CD14-positive monocyte (primary cell): ENCODE data around the gene DYSF. TPM values are rescaled to one million over a fixed set of nuclear protein-coding genes. Genes with fewer than 3 reads are reported as not detected.
A peak's percentile ranks its signal among the peaks of the same experiment; 100 is the strongest.

Source experiments
- DNase-seq, 3 donors: peaks; one replicate each; pipeline ENCODE4 v3.0.0-alpha.2; 2011 to 2022
- H2AFZ ChIP-seq: 2 replicates; pipeline ENCODE4 v1.6.0; 2012; ENCODE audit warnings: mild to moderate bottlenecking, low read depth, low read length, inconsistent platforms; ENCODE audit not compliant: insufficient read depth, poor library complexity, severe bottlenecking
- H3K27ac ChIP-seq, 2 donors: 1 replicate in 1 of 2; 2 replicates in 1 of 2; pipeline ENCODE4 v1.5.1; 2012 to 2013; ENCODE audit warnings: low read length in 2 of 2, control low read depth in 1 of 2, inconsistent platforms in 1 of 2, low read depth in 1 of 2, mild to moderate bottlenecking in 1 of 2
- H3K27me3 ChIP-seq, 2 donors: one replicate each; pipeline versions ENCODE4 v1.6.0 to v1.6.1; 2011 to 2013; ENCODE audit warnings: low read length in 2 of 2; ENCODE audit not compliant: control insufficient read depth in 2 of 2, insufficient read depth in 2 of 2
- H3K36me3 ChIP-seq, 2 donors: replicated peaks in 1 of 2; 1 replicate in 1 of 2; 2 replicates in 1 of 2; pipeline versions ENCODE4 v1.5.1 to v1.6.1; 2012 to 2013; ENCODE audit warnings: low read length in 2 of 2, control low read depth in 1 of 2, inconsistent platforms in 1 of 2, mild to moderate bottlenecking in 1 of 2; ENCODE audit not compliant: insufficient read depth in 2 of 2, control insufficient read depth in 1 of 2
- H3K4me1 ChIP-seq, 2 donors: 1 replicate in 1 of 2; 2 replicates in 1 of 2; pipeline versions ENCODE4 v1.5.1 to v1.6.1; 2012 to 2013; ENCODE audit warnings: low read length in 2 of 2, control low read depth in 1 of 2, inconsistent platforms in 1 of 2, mild to moderate bottlenecking in 1 of 2, moderate library complexity in 1 of 2; ENCODE audit not compliant: insufficient read depth in 2 of 2, control insufficient read depth in 1 of 2
- H3K4me2 ChIP-seq: replicated peaks from 2 replicates; pipeline ENCODE3; 2012; ENCODE audit warnings: low read length, moderate library complexity, mild to moderate bottlenecking; ENCODE audit not compliant: poor library complexity, severe bottlenecking; ENCODE audit errors: extremely low read depth
- H3K4me3 ChIP-seq, 3 experiments: fragments of 200-600 bp in 1 of 3; sonication (generic) in 1 of 3; replicated peaks in 1 of 3; 1 replicate in 2 of 3; 2 replicates in 1 of 3; pipeline ENCODE4 v1.5.1; 2011 to 2013; ENCODE audit warnings: low read length in 3 of 3, mild to moderate bottlenecking in 3 of 3, control low read depth in 2 of 3, low read depth in 2 of 3, inconsistent platforms in 1 of 3, moderate library complexity in 1 of 3
- H3K79me2 ChIP-seq: 2 replicates; pipeline ENCODE4 v1.6.0; 2012; ENCODE audit warnings: mild to moderate bottlenecking, control low read depth, inconsistent platforms, low read length, moderate library complexity; ENCODE audit not compliant: insufficient read depth
- H3K9ac ChIP-seq: 2 replicates; pipeline ENCODE4 v1.6.0; 2017; ENCODE audit warnings: low read length, mild to moderate bottlenecking; ENCODE audit not compliant: insufficient read depth, poor library complexity, severe bottlenecking
- H3K9me3 ChIP-seq, 2 donors: replicated peaks in 1 of 2; 1 replicate in 1 of 2; 2 replicates in 1 of 2; pipeline versions ENCODE4 v1.5.1 to v1.6.1; 2012 to 2013; ENCODE audit warnings: low read length in 2 of 2, control low read depth in 1 of 2; ENCODE audit not compliant: control insufficient read depth in 1 of 2, insufficient read depth in 1 of 2
- H4K20me1 ChIP-seq: 2 replicates; pipeline ENCODE4 v1.6.0; 2012; ENCODE audit warnings: mild to moderate bottlenecking, low read length, control low read depth, moderate library complexity; ENCODE audit not compliant: insufficient read depth
- H3K27ac Mint-ChIP-seq, 7 donors: one replicate each; pipeline ENCODE4 v1.8.0; 2020; ENCODE audit warnings: mild to moderate bottlenecking in 7 of 7, mixed read lengths in 7 of 7, moderate library complexity in 6 of 7, inconsistent platforms in 2 of 7
- H3K27me3 Mint-ChIP-seq, 3 donors: one replicate each; pipeline ENCODE4 v1.8.0; 2021 to 2022; ENCODE audit warnings: low read depth in 3 of 3, mild to moderate bottlenecking in 3 of 3, mixed read lengths in 3 of 3, moderate library complexity in 3 of 3, inconsistent platforms in 1 of 3
- H3K36me3 Mint-ChIP-seq, 2 donors: one replicate each; pipeline ENCODE4 v1.8.0; 2020; ENCODE audit warnings: mixed read lengths in 2 of 2, inconsistent platforms in 1 of 2, mild to moderate bottlenecking in 1 of 2
- H3K4me1 Mint-ChIP-seq: one replicate; pipeline ENCODE4 v1.8.0; 2020; ENCODE audit warnings: mild to moderate bottlenecking, mixed read lengths
- H3K4me3 Mint-ChIP-seq, 2 donors: one replicate each; pipeline ENCODE4 v1.8.0; 2020; ENCODE audit warnings: mild to moderate bottlenecking in 2 of 2, mixed read lengths in 2 of 2, moderate library complexity in 1 of 2
- H3K9me3 Mint-ChIP-seq, 7 donors: one replicate each; pipeline ENCODE4 v1.8.0; 2020 to 2022; ENCODE audit warnings: mixed read lengths in 7 of 7, mild to moderate bottlenecking in 6 of 7, moderate library complexity in 6 of 7, inconsistent platforms in 2 of 7
- CTCF ChIP-seq: fragments of 200-600 bp; IDR thresholded peaks from one replicate; pipeline ENCODE4 v1.8.0; 2022; ENCODE audit warnings: antibody characterized with exemption, mild to moderate bottlenecking
- WGBS: methylation state at CpG from one replicate; pipeline ENCODE4 v1.1.5; 2013; ENCODE audit warnings: missing lambda C conversion rate; ENCODE audit not compliant: insufficient coverage; 5-methylcytosine and 5-hydroxymethylcytosine counted together
- intact Hi-C, 2 donors: fragments of 100-400 bp; cut with micrococcal nuclease; formaldehyde crosslinking; loops; one replicate each; pipeline versions ENCODE4 v1.15.0 to v1.15.1; 2023
- polyA plus RNA-seq, 3 donors: library from polyadenylated mRNA; depleted of rRNA in 1 of 3; unstranded in 2 of 3; stranded (reverse) in 1 of 3; fragments of 300-500 nt in 2 of 3; fragments of >200 nt in 1 of 3; fragmentation: Illumina TruSeq in 2 of 3; gene quantifications; 1 replicate in 2 of 3; 2 replicates in 1 of 3; pipeline ENCODE4 v1.2.3, GENCODE V29; 2012 to 2021

Gene DYSF
- polyA plus RNA-seq, 3 donors: 16.1 to 72.5 (median 31.2) TPM

DNA sequence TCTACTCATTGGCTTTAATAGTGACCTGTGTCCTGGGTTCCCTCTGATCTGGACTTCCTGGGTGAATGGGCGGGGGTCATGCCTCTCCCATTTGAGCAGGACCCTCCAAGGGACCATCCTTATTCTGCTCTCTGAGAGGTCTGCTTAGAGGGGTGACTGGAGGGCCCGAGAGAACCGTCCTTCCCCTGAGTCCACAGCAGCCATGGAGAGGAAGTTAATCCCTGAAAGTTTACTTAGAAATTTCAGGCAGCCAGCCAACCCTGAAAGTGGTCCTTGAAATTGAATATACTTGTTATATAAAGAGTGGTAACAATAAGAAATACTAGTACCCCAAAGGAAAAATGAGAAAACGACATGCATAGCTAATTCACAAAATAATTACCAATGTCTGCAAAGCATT, 226.1 kb downstream of the DYSF start:
- Mint-ChIP-seq H3K4me1 (no peaks in the 10 kb centered on the region), H3K36me3 (peaks cover 83% of the 10 kb centered on the region in 2 donors), H3K27me3 (peaks cover 0 to 2% (median 0%) of the 10 kb centered on the region in 3 donors), H3K4me3 (no peak overlapping the region), H3K27ac (peak overlapping the region in 1 of 7 donors; percentile 70), H3K9me3 (peaks cover 0 to 3% (median 0%) of the 10 kb centered on the region in 7 donors)
- Histone ChIP-seq H3K27ac (no peak overlapping the region), H3K36me3 (peaks cover 58 to 99% of the 10 kb centered on the region in 2 donors), H3K9ac (no peak overlapping the region), H3K9me3 (no peaks in the 10 kb centered on the region), H4K20me1 (peaks cover 38% of the 10 kb centered on the region), H3K4me2 (no peak overlapping the region), H3K79me2 (no peaks in the 10 kb centered on the region), H3K27me3 (no peaks in the 10 kb centered on the region), H3K4me1 (no peaks in the 10 kb centered on the region), H3K4me3 (no peak overlapping the region), H2AFZ (no peak overlapping the region)
- WGBS: 60% methylated on average over 1 of the region's 4 CpGs
- no peak for DNase-seq
- TF ChIP-seq CTCF: no peak
- intact Hi-C loops: no loop called here

GRCh38 chr2:71680925-71681324, 227.6 kb downstream of the DYSF start:
- H3K27me3 ChIP-seq: no peaks in the 10 kb centered on the region
- no peak overlapping the region for H3K27ac ChIP-seq
- H3K9me3 ChIP-seq: no peaks in the 10 kb centered on the region
- peaks cover 83 to 85% of the 10 kb centered on the region in 2 donors for H3K36me3 Mint-ChIP-seq
- H4K20me1 ChIP-seq: peaks cover 31% of the 10 kb centered on the region
- DNase-seq: no peak
- H3K79me2 ChIP-seq: no peaks in the 10 kb centered on the region
- no peak overlapping the region for H3K4me2 ChIP-seq
- intact Hi-C loops: no loop called here
- peaks cover 0 to 4% (median 0%) of the 10 kb centered on the region in 7 donors for H3K9me3 Mint-ChIP-seq
- WGBS: 98% methylated on average over 6 of the region's 6 CpGs
- no peak overlapping the region for H3K4me3 ChIP-seq
- H3K4me3 Mint-ChIP-seq: no peak overlapping the region
- no peaks in the 10 kb centered on the region for H3K4me1 ChIP-seq
- H3K9ac ChIP-seq: no peak overlapping the region
- no peak for TF ChIP-seq CTCF
- H2AFZ ChIP-seq: no peak overlapping the region
- H3K27ac Mint-ChIP-seq: no peak overlapping the region
- peaks cover 0 to 2% (median 0%) of the 10 kb centered on the region in 3 donors for H3K27me3 Mint-ChIP-seq
- H3K4me1 Mint-ChIP-seq: no peaks in the 10 kb centered on the region
- H3K36me3 ChIP-seq: peaks cover 66 to 100% of the 10 kb centered on the region in 2 donors
